Measurements from ENCODE around the gene MARS2. TPM values are rescaled to one million over a fixed set of nuclear protein-coding genes. Genes with fewer than 3 reads are reported as not detected.

MARS2 gene
- total RNA-seq, 1 donor from 2014 or later: 16.0 TPM

GRCh38 chr2:197700960-197701359 lies 4.2 kb upstream of the MARS2 start:
- DNase-seq (ENCODE audit: low read depth, low spot score): no peak
- no peaks in the 10 kb centered on the region for H3K27me3 Mint-ChIP-seq (ENCODE audit: low read depth)
- peaks cover 9% of the 10 kb centered on the region for H3K4me1 Mint-ChIP-seq
- H3K27ac Mint-ChIP-seq (ENCODE audit: unreplicated experiment): no peak overlapping the region
- no peak overlapping the region for H3K4me3 Mint-ChIP-seq
- no peak for TF ChIP-seq CTCF (conservative IDR thresholded peaks at IDR 0.05)
- peaks cover 3% of the 10 kb centered on the region for H3K9me3 Mint-ChIP-seq
- peaks cover 7% of the 10 kb centered on the region for H3K36me3 Mint-ChIP-seq (ENCODE audit: low read depth)

GRCh38 chr2:197704434-197705120 lies 592 bp upstream of the MARS2 start:
- peak overlapping the region; percentile 92 for H3K4me3 Mint-ChIP-seq

GRCh38 chr2:197705912-197706838 lies 1.0 kb downstream of the MARS2 start:
- H3K27ac Mint-ChIP-seq (ENCODE audit: unreplicated experiment): peak overlapping the region; percentile 51
- H3K27me3 Mint-ChIP-seq (ENCODE audit: low read depth): no peaks in the 10 kb centered on the region
- peak overlapping the region; percentile 95 for H3K4me3 Mint-ChIP-seq
- peaks cover 13% of the 10 kb centered on the region for H3K36me3 Mint-ChIP-seq (ENCODE audit: low read depth)
- H3K4me1 Mint-ChIP-seq: peaks cover 44% of the 10 kb centered on the region
- H3K9me3 Mint-ChIP-seq: no peaks in the 10 kb centered on the region
- peak; percentile 23 for DNase-seq (ENCODE audit: low read depth, low spot score)
- TF ChIP-seq CTCF (conservative IDR thresholded peaks at IDR 0.05): no peak

More at GRCh38 chr2:197704434-197705120, 592 bp upstream of the MARS2 start:
- Mint-ChIP-seq H3K4me1 (peaks cover 38% of the 10 kb centered on the region), H3K36me3 (ENCODE audit: low read depth) (peaks cover 7% of the 10 kb centered on the region), H3K9me3 (no peaks in the 10 kb centered on the region), H3K27me3 (ENCODE audit: low read depth) (no peaks in the 10 kb centered on the region), H3K27ac (ENCODE audit: unreplicated experiment) (peak overlapping the region; percentile 93)
- DNase-seq (ENCODE audit: low read depth, low spot score): no peak
- no peak for TF ChIP-seq CTCF (conservative IDR thresholded peaks at IDR 0.05)

GRCh38 chr2:197706839-197707207 lies 1.7 kb downstream of the MARS2 start:
- H3K36me3 Mint-ChIP-seq (ENCODE audit: low read depth): peaks cover 13% of the 10 kb centered on the region
- DNase-seq (ENCODE audit: low read depth, low spot score): no peak
- H3K9me3 Mint-ChIP-seq: no peaks in the 10 kb centered on the region
- H3K27ac Mint-ChIP-seq (ENCODE audit: unreplicated experiment): no peak overlapping the region
- no peaks in the 10 kb centered on the region for H3K27me3 Mint-ChIP-seq (ENCODE audit: low read depth)
- TF ChIP-seq CTCF (conservative IDR thresholded peaks at IDR 0.05): no peak
- H3K4me1 Mint-ChIP-seq: peaks cover 44% of the 10 kb centered on the region
- peak overlapping the region; percentile 95 for H3K4me3 Mint-ChIP-seq

- peak overlapping the region; percentile 78 for H3K27ac Mint-ChIP-seq (ENCODE audit: unreplicated experiment)
- DNase-seq (ENCODE audit: low read depth, low spot score): no peak
- H3K4me1 Mint-ChIP-seq: peaks cover 44% of the 10 kb centered on the region
- peak; percentile 82 for TF ChIP-seq CTCF (conservative IDR thresholded peaks at IDR 0.05)
- H3K36me3 Mint-ChIP-seq (ENCODE audit: low read depth): peaks cover 13% of the 10 kb centered on the region
- H3K9me3 Mint-ChIP-seq: no peaks in the 10 kb centered on the region
- H3K27me3 Mint-ChIP-seq (ENCODE audit: low read depth): no peaks in the 10 kb centered on the region
- peak overlapping the region; percentile 95 for H3K4me3 Mint-ChIP-seq
These were observed 2.4 kb downstream of the MARS2 start for GRCh38 chr2:197707316-197708213.
